NCI-H446 (cell line): ENCODE measurements around the gene RPGR.
A peak's percentile ranks its signal among the peaks of the same experiment; 100 is the strongest.

Experiments used
- DNase-seq, 2 experiments: peaks; one replicate each; lab custom pipeline; 2025; lab: John Stamatoyannopoulos, UW

The RPGR gene

DNA sequence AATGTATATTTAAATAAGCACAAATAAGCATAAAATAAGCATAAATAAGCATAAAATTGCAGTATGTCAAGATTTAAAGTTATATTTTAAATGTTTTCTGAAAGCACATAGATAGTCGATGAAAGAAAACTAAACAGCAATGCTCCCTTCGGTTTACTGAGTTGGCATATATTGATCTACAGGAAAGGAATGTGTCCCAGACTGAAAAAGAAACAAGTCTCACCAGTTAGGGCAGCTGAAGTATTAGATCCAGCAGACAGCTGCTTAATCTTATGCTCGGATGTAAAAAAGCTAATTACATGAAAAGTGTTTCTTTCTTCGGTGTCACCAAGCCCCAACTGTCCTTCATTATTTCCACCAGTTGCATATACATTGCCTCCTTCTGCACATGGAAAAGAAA, 8.7 kb downstream of the RPGR start:
- DNase-seq, result no peak

DNA sequence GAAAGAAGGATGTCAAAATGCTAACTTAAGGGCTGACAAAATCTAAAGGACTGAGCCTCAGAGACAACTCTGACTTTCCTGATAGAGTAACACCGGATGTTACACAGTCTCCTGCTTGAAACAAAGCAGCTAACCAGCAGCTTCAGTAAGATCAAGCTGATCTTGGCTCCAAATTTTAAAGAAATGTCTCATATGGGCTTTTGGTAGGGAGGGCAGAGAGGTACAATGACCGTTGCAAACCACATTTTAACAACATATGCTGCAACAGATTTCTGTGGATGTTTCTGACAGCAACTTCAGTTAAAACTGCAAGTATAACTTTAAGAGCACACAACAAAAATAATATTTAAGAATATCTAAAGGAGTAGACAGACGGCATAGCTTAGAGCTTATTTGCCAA, 9.1 kb downstream of the RPGR start:
- no peak for DNase-seq

DNA sequence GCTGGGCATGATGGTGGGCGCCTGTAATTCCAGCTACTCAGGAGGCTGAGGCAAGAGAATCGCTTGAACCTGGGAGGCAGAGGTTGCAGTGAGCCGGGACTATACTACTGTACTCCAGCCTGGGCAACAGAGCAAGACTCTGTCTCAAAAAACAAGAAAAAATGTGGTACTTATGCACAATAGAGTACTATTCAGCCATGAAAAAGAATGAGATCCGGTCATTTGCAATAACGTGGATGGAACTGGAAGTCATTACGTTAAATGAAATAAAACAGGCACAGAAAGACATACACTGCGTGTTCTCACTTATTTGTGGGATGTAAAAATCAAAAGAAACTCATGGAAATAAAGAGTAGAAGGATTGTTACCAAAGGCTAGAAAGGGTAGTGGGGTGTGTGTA, 12.1 kb downstream of the RPGR start:
- DNase-seq, result no peak

- DNase-seq, result no peak
Measured at GRCh38 chrX:38313190-38313589, 14.1 kb downstream of the RPGR start.

DNA sequence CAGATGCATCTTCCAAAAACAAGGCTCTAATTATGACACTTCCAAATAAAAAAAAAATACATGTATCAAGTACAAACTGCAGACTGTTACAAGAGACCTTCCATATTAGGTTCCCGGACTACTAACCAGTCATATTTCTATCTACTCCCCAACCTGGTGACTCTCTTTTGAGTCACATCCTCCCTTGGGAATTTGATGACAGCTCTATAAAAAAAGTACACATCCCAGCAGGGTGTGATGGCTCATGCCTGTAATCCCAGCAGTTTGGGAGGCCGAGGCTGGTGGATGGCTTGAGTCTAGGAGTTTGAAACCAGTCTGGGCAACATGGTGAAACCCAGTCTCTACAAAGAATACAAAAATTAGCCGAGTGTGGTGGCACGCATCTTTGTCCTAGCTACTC, 14.9 kb downstream of the RPGR start:
- DNase-seq, result no peak

- DNase-seq, result no peak
Measured at GRCh38 chrX:38311743-38312142, 15.6 kb downstream of the RPGR start.

DNA sequence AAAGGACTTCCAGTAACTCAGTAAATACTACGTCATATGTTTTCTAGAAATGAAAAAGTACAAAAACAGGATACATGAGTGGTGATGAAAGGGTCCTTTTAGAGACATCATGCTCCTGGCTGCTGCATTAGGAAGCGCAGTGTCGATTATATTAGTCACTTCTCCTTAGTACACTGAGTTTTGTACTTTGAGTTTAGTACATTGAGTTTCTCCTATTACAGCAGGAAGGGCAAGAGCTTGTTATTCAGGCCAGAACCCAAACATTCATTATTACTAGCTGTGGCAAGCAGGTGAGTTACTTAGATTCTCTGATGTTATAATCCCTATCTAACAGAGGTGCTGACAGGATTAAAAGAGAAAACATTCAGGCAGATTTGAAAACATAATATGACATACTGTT, 21.3 kb downstream of the RPGR start:
- DNase-seq, result no peak

- no peak for DNase-seq
Measured at GRCh38 chrX:38304010-38304409, 23.3 kb downstream of the RPGR start.

- DNase-seq, result no peak
Measured at GRCh38 chrX:38293741-38294140, 33.6 kb downstream of the RPGR start.

- DNase-seq, result no peak
Measured at GRCh38 chrX:38287674-38288073, 39.6 kb downstream of the RPGR start.

DNA sequence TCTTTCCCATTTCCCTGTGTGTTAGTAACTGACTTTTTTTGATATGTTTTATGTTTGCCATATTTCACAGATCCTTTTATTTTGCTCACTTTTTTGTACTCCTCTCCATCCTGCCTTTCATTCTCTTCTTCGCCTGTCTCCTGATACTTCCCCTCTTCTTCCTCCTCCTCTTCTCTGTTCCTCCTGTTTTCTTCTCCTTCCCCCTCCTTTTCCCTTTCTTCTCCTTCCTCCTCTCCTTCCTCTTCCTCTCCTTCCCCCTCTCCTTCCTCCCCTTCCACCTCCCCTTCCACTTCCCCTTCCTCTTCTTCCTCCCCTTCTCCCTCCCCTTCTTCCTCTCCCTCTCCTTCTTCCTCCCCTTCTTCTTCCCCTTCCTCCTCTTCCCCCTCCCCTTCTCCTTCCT, 41.7 kb downstream of the RPGR start:
- no peak for DNase-seq

DNA sequence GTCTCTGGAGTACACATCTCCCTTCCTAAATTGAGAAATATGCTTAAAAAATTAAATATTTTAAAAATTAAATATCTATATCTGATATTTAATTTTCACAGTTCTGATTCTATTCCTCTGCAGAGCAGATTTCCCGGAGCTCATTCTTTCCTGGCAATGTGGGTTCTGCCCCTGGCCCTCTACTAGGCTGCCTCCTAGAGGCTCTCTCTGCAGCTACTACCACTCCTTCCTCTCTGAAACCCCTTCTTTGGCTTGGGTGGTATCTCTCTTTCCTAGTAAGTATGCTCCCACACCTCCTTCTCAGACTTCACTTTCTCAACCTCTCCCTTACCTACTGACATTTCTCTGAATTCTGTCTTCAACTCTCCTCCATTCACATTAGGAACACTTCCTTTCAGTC, 45.3 kb downstream of the RPGR start:
- no peak for DNase-seq

DNA sequence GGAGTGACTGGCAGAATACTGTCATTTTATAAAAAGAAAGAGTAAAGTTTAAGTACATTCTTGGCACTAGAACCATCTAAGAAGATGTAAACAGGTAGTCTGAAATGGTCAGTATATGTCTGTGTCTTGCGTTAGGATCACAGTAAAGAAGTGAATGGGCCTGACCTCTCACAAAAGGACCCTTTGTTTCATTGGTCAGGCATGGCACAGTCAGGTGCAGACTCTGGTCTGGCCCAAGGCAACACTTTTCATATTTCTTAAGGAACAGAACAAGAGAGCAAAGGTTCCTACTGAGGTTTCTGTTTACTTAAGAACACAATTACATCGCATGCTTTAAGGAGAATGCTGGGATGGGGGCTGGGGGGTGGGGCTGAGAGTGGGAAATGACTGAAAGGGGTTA, 48.1 kb downstream of the RPGR start:
- DNase-seq, result no peak

- DNase-seq, result no peak
Measured at GRCh38 chrX:38278682-38279081, 48.6 kb downstream of the RPGR start.

GRCh38 chrX:38277802-38278201, 49.5 kb downstream of the RPGR start:
- no peak for DNase-seq

DNA sequence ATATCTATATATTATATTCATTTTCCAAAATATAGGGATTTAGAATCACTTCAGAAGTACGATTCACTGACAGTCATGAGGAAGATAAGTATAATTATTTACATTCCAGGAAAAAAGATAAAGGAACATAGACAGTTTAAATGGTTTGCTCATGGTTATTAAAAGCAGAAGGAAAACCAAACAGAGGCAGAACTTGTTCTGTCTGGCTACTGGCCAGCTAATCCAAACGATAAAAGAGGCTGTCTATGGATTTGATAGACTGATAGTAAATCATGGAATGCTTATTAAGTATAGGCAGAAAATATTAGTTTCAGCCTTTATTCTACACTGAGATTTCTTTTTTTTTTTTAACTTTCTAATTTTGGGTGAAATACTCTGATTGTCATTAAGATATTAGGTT, 50.2 kb downstream of the RPGR start:
- no peak for DNase-seq

- no peak for DNase-seq
Measured at GRCh38 chrX:38276089-38276488, 51.2 kb downstream of the RPGR start.

DNA sequence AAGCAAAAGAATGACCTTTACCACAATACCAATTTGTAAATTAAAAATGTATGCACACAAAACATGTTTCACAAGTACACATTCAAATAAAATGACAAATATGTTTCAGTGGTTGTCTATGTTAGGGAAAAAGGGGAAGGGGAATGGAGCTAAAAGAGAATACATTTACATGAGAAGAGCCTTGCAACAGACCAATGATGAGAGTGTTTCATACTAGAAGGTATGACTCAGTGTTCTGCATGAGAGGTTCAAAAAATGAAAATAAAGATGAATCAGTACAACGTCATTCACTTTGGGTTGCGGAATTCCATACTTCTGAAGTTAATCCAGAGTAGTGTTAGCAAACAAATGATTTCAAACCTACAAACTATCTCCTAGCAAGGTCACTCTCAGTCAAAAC, 51.7 kb downstream of the RPGR start:
- DNase-seq, result no peak

GRCh38 chrX:38273453-38273852, 53.9 kb downstream of the RPGR start:
- DNase-seq, result no peak

DNA sequence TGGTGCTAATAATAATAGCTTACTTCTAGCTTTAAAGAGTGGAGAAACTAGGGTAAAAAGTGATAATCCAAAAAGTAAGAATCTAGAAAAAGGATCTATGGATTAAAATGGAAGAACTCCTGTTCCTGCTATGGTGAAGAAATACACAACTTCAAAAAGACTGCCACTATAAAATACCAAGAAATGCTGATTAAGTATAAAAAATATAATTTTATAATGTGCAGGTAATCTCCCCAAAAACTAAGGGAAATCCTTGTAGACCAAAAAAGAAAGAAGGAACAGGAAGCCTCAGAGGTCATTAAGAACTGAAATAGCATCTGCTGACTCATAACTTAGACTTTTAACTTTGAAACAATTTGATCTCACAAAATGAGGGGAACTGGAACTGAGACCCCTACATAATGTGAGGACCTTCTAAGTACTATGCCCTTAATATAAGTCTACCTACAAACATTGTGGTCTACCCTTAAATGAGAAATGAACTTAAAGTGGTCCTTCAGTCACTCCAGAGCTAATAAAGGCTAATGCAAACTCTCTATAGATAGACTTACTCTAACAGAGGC, 56.1 kb downstream of the RPGR start:
- DNase-seq, result no peak

DNA sequence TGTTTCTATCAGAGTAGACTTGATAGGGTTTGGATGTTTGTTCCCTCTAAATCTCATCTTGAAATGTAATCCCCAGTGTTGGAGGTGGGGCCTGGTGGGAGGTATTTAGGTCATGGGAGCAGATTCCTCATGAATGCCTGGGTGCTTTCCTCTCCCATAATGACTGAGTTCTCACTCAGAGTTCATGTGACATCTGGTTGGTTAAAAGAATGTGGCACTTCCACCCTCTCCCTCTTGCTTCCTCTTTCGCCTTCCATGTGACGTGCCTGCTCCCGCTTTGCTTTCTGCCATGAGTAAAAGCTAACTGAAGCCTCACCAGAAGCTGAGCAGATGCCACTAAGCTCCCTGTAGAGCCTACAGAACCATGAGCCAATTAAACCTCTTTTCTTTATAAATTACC, 59.3 kb downstream of the RPGR start:
- no peak for DNase-seq

DNA sequence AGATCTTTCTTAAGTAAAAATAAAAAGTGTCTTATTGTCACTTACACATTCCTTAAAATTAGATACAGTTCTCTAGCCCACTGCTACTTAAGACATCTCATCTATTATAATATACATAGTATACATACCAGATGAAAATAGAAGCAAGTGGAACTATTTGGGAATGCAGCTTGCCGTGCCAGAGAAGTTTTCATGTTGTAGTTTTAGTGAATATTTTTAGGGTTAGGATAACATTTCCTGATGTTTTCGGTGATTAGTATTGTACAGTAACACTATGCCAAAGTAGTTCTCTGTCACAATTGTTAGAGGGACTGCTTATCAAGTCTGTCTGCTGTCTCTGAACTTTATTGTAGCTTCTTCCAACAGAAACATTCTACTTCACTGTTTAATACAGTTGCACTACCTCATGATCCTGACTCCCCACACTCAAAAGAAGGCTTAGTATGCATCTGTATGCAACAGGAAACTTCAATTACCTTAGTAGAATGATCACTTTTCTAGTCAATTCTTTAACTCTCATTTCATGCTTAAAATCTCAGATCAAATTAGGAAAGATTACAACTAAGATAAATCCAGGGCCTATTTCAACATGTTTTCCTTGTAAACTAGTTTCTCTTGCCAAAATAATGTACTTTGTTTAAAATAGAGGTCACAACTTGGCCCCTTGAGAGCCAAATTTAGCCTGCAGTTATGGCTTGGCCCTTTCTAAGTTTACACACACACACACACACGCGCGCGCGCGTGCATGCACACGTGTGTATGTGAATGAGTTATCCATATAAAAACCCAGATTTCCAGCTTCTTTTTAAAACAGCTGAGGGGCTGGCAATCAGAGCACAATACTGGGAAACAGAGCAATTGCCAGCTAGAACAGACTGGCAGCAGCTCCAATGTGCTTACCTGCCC, 64.3 kb downstream of the RPGR start:
- DNase-seq, result no peak

DNA sequence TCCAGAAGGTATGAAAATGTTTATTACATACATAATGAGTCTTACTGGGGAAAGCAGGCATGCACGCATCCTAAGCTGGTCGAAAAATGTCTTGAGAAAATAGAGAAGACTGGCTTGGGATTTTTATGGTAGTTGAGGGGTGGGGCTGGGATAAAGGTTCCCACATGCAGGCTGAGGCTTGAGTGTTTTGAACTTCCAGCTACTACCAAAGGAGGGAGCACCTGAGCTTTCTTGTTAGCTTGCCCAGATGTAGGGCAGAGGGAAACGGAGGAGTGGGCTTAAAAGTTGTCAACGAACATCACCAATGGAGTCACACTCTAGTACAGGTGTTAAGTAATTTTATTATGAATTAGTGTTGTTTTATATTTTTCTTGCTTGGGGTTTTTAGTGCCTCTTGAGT, 67.1 kb downstream of the RPGR start:
- peak in 1 of 2 experiments; percentile 28 for DNase-seq

- DNase-seq, result no peak
Measured at GRCh38 chrX:38256019-38256418, 71.3 kb downstream of the RPGR start.
